ENCODE results near the gene UBE2Q1.

Gene UBE2Q1

DNA sequence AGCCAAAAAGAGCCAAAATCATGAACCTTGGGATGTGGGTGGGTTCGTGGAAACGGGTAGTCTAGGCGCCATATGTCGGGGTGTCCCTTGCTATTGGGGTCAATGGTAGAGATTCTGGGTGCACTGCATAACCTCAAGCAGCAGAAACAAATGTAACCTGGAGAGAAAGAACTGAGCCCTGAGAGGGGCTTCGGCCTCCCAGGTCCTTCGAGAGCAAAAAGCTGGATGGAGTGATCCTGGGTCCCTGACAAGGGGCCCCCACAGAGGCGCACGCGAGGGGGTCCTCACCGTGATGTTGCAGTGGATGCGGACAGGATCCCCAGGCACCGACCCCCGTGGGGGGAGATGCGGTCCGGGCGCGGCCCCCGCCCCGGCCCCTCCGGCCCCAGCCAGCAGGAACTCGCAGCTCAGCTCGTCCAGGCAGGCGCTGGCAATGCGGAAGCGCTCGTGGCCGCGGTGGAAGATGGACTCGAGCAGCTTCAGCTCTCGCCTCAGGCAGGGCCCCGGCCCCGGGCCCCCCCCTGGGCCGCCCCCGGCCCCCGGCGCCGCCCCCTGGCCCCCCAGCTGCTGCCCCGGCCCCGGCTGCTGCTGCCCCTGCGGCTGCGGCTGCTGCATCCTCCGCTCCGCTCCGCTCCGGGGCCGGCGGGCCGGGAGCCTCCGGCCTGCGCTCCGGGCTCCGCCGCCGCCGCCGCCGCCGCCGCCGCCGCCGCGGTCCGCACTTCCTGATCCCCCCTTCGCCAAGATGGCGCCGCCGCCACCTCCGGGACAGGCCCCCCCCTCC lies at the start of gene UBE2Q1:
Gene UBE2Q1 (minus strand): TSS at position 724 of the 781 bp plus-strand sequence. CDS start 109 bp downstream, at position 615.
- DNase-seq (ENCODE audit: low read depth, low spot score): no peak

DNA sequence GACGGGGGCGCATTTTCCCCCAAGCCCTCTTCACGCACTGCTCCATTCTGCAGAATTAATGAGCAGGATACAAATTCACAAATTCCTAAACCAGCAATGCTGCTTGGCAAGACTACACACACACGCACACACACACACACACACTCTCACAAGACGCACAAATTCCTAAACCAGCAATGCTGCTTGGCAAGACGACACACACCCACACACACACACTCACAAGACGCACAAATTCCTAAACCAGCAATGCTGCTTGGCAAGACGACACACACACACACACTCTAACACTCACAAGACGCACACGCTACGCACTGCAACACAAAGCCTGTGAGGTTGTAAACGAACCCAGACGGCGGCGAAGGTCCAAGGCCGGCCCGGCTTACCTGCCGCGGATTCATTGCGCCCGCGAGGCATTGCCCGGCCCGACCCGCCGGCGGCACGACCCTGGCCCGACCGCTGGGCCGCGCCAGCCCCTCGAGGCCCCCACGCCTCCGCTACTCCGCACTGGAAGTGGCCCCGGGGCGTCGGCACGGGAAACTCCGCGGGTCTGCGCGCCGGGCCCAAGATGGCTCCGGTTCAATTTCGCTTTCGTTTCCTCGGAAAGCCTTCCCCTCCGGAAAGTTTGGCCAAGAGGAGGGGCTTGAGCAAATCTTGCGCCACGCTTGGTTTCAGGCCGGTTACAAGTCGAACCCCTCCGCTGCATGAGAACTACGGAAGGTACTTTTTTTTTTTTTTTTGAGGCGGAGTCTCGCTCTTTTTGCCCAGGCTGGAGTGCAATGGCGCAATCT lies 49.3 kb upstream of the UBE2Q1 start, which contains the start of gene ADAR:
Gene ADAR (minus strand): TSS at position 578 of the 788 bp plus-strand sequence. CDS start 180 bp downstream, at position 398.
- DNase-seq (ENCODE audit: low read depth, low spot score): peak; percentile 91

DNA sequence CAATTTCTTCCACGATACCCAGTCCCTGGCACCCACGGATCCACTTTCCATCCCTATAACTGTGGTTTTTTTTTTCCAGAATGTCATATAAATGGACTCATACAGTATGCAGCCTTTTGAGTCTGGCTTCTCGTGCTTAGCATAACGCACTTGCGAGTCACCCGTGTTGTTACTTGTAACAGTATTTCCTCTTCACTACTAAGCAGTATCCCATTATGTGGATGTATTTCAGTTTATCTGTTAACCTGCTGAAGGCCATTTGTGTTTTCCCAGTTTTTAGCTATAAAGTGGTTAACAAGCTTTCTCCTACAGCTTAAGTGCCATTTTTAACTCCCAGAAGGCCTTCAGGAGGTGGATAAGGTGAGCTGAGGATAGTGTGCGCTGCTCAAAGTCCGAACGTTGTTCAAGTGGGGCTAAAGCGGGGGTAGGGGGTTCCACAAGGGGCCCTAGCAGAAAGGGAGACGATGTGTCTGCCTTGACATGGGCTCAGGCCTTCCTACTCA lies 48.7 kb upstream of the UBE2Q1 start:
- DNase-seq (ENCODE audit: low read depth, low spot score): no peak

DNA sequence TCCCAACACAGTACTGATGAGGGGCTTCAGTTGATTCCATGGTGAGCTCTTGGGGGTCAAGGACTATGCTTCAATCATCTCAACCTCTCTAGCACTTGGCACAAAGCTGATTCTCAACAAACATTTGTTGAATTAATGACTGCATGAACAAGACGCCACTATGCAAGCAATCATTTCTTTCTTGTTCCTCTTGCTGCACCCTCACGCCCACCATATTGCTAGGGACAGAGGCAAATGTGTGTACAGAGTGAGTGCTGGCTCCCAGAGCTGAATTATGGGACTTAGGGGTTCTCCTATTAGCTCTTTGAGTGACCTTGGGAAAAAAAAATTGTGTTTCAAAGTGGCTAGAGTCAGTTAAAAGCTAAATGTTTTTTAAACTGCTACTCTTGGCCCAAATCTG lies 47.1 kb upstream of the UBE2Q1 start:
- DNase-seq (ENCODE audit: low read depth, low spot score): no peak

DNA sequence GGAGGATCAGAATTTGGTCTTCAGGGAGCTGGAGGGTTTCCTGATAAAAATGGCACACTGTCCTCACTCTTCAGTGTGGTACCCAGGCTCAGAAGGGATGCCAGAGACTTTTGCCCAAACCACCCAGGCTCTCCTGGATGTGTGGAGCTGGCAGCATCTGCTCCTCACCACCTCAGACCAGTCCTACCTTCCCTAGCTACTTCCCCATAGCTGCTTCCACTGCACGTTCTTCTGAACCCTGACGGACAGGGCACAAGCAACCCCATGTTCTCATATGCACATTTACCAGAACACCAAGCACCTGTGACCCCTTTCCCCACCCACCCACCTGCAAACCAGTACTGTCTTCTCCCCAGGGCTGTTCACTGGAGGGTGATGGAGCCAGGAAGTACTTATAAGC lies 44.9 kb upstream of the UBE2Q1 start:
- no peak for DNase-seq (ENCODE audit: low read depth, low spot score)

DNA sequence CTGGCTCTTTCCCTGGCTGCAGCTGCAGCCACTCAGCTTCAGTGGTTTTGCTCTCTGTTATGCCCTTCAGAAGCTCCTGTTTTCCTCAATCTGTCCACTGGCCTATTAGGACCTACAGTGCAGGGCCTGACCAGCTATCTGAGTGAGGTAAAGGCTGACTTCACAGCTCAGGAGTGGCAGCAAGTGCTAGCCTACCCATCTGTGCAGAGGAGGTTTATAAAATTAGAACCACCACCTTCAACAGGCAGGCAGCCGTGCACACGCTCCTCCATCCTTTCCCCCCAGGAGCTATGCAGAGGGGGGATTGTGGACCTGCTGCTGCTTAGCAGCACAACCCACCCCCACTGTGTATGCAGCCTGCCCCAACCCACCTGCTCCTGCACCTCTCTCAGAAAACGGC lies 41.2 kb upstream of the UBE2Q1 start:
- DNase-seq (ENCODE audit: low read depth, low spot score): no peak

DNA sequence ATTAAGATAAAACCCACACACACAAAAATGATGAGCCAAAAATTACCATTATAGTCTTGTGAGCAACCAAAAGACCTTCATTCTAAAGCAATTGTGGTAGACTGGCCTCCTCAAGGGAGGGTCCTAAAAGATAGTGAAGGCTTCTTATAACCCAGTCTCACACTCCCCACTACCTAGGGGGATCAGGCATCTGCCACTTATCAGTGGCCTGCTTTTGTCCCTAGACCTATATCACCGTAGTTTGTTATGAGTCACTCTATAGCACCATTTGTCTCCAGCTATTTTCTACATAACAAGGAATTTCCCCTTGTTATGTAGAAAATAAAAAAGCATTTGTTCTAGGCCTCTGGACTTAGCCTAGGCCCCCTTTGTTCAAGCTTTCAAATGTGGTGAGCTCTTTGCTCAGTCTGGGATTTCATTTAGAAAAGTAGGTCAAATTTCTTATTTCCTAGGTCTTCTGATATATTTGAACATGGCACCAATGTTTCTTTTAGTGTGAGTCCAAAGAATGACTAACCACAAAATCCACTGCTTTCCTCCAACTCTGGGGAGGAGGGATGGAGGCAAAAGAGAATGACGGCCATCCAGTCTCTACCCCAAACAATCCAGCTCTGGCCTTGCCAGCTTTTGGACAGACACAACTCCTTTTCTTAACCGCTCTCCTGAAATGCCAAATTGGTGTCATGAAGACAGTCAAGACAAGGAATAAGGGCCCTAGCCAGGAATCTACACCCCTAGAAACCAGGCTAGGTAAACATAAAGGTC lies 40.6 kb upstream of the UBE2Q1 start:
- no peak for DNase-seq (ENCODE audit: low read depth, low spot score)

DNA sequence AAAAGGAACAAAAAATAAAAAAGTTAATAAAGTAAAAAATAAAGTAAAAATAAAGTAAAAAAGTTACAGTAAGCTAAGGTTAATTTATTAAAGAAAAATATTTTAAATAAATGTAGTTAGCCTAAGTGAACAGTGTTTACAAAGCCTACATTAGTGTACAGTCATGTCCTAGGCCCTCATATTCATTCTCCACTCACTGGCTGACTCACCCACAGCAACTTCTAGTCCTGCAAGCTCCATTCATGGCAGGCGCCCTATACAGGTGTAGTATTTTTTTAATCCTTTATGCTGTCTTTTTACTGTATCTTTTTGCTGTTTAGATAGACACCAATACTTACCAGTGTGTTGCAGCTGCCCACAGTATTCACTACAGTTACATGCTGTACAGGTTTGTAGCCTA lies 37.2 kb upstream of the UBE2Q1 start:
- DNase-seq (ENCODE audit: low read depth, low spot score): no peak

DNA sequence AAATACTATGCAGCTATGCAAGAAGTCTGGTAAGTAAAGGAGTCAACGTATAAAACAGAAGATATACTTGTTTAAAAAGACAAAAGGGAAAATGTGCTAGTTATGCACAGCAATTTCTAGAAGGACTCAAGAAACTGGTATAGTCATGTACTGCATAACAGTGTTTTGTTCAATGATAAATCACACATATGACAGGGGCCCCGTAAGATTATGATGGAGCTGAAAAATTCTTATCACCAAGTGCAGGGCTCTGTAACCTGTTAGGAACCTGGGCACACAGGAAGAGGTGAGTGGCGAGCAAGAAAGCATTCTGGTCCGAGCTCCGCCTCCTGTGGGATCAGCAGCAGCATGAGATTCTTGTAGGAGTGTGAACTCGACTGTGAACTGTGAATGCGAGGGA lies 36.3 kb upstream of the UBE2Q1 start:
- no peak for DNase-seq (ENCODE audit: low read depth, low spot score)

DNA sequence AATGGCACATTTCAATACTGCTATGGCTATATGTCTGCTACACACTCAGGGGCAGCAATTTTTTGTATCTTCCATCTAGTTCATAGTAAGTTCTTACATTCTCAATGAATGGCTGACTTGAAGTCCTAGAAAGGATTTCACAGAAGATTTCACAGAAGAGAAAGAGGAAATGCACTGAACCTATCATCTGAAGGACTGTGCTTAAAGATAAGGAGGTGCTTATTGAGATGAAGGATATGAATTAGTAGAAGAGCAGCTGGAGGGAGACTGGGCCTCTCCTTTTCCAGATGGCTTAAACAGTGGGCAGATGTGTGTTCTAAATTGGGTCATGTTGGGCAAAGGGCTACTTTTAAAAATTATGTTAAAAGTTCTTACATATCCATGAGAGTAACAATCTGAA lies 34.9 kb upstream of the UBE2Q1 start:
- DNase-seq (ENCODE audit: low read depth, low spot score): no peak

DNA sequence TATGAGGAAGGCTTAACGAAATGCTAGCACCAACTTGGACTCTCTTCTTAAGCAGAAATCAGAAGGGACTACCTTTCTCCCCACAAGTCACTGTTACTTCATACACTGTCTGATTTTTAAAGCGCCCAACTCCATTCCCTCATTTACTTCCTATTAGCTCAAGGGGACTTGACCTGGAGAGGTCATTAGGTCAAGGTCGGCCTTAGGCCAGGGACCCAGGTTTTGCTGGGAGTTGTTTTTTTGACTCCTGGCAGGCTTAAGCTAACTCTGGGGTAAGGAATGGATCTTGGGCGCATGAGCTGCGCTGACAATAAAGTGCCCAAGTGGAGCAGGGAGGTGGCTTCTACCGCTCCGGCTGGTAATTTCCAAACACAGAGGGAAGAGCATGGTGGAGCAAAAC lies 32.7 kb upstream of the UBE2Q1 start:
- DNase-seq (ENCODE audit: low read depth, low spot score): no peak

DNA sequence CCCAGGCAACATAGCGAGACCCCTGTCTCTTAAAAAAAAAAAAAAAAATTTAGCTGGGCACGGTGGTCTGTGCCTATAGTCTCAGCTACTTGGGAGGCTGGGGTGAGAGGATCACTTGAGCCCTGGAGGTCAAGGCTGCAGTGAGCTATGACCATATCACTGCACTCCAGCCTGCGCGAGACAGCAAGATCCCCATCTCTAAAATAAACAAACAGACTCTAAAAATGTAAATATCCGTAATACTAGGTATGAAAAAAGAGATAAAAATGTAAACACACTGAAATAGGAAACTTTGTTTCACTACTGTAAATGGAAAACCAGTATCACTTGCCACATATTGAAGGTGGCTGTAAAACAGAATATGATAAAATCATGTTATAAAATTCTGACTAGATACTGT lies 32.3 kb upstream of the UBE2Q1 start:
- no peak for DNase-seq (ENCODE audit: low read depth, low spot score)

DNA sequence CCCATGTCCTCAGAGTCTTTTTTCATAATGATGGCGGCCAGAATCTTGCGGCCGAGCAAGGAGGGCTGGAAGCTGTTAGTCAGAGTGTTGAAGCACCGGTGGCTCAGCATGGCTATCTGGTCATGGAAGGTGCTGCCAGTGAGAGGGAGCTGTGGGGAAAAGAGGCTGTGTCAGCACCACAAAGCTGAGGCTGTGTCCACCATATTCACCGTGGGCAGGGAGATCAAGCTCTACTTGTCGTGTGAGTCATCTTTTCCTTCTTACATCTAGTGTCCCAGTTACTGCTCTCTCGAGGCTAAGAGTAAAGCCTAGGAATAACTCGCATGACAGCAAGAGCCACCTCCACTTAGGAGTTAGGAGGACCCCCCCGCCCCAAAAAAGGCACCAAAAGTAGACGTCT lies 31.3 kb upstream of the UBE2Q1 start:
- no peak for DNase-seq (ENCODE audit: low read depth, low spot score)

DNA sequence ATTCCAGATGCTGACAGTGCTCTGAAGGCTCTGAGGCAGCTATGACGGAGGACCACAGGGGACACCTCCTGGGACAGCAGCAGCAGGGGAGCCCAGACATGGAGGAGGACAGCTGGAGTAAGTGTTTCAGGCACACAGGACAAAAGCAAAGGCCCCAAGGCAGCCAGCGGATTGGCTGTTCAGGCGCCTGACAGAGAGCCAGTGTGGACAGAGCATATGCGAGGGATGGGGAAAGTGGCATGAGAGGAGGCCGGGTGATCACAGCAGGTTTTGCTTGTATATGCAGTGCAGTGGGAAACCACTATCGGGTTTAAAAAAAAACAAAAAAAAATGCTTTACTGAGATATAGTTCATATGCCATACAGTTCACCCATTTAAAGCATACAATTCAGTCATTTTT lies 28.2 kb upstream of the UBE2Q1 start:
- DNase-seq (ENCODE audit: low read depth, low spot score): no peak

DNA sequence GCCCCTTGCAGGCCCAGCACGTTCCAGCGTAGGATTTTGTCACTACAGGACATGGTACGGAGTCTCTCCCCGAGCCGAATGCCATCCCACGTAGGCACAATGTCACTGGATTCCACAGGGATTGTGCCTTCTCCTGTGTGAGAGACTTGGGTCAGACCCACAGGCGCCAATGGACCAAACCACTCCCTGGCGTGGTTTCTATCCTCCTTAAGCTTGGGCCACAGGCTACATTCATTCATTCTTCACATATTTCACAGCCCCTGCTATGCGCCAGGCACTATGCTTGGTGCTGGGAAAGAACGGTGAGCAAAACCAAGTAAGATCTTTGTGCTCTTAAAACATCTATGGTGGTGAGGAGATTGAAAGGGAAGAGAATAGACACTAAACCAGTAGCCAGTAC lies 27.8 kb upstream of the UBE2Q1 start:
- DNase-seq (ENCODE audit: low read depth, low spot score): no peak

DNA sequence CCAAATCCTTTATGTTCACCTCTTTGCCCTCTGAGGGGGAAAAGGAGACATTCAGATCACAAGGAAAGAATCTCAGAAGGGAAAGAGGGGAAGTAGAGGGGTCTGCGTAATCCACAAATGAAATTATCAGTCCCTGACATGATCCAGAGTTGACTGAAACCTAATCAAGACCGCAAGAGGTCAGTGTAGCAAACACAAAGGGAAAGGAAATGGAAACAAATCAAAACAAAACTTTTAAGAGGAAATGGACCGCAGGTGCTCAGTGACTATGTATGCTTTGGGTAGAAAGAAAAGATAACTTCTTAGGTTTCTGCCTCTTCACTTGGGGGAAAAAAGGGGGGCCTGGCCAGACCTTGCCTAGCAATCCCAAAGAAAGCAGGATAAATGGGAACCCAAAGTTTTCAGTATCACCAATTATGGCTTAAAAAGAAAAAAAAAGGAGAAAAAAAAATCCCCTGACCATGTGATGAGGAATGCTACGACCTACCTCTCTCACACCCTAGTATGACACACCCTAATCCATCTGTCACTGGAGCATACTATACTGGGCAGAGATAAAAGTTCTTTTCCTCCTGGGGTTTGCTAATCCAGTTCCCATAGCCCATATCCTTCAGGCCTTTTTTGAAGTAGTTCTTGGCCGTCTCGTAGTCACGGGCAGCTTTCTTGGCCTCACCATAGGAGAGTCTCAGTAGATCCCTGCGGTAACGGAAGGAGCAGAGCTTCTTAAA lies 26.0 kb upstream of the UBE2Q1 start:
- no peak for DNase-seq (ENCODE audit: low read depth, low spot score)

DNA sequence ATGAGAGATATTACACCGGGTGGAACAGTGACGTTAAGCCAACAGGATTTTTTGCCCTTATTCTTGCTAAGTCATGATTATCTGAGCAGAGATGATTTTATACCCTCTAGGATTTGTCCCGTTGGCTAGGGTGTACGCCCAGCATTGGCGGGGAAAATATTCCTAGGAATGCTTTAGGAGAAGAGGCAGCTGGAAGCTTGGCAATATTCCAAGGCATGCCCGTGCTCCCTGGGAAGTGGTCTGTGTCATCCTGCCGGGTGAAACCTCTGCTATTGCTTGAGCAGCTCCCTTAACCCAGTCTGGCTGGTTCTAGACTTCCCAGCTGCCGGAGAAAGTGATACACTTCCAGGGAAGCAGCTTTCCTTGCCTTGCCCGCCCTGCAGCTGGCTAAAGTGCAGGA lies 25.3 kb upstream of the UBE2Q1 start:
- DNase-seq (ENCODE audit: low read depth, low spot score): no peak

DNA sequence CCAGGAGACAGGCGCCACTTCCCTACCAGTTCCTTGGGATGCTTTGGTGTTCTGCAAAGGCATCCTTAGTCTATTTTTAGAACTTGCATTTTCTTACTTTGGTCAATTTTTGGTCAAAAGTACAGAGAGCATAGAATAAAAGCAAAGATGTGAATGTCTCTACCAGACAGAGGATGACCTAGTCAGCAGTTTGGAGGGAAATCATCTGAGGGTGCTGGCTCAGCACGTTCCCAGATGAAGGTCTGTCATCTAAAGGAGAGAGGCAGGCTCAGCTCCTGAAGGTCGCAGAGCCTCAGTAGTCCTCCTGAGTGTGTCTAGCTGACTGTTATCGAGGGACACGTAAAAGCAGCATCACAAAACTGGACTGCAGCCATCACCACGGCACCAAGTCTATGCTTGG lies 24.4 kb upstream of the UBE2Q1 start:
- DNase-seq (ENCODE audit: low read depth, low spot score): no peak

DNA sequence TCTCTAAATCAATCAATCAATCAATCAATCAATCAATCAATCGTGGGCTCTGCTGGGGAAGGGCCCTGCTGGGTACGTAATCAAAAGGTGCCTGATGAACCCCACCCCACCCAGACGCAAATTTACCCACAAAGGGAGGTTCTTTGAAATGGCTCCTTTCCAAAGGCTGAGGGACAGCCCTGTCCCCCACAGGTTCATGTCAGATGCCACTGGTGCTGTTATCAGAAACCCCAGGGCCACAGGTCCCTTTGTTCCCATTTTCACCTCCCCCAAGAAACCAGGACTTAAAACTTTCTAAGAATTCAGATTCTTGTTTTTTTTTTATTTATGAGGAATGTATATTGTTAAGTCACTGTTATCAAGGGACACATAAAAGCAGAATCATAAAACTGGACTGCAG lies 23.3 kb upstream of the UBE2Q1 start:
- DNase-seq (ENCODE audit: low read depth, low spot score): no peak

DNA sequence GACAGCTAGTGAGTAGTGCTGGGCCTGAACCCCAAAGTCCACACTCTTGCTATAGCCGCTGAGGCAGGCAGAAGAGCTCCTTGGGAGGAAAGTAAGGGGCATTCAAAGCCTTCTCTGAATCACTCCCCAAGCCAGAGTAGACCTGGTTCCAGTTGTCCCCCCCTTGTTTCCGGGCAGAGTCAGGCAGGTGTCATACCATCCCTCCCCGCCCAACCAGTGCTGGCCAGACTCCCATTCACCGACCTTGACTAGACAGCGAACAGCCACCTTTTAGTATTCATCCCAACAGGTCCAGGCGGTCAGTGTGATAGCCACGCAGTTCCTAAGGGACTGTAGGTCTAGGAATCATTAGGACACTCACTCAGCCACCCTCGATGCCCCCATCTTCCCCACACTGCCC lies 20.9 kb upstream of the UBE2Q1 start:
- DNase-seq (ENCODE audit: low read depth, low spot score): no peak

DNA sequence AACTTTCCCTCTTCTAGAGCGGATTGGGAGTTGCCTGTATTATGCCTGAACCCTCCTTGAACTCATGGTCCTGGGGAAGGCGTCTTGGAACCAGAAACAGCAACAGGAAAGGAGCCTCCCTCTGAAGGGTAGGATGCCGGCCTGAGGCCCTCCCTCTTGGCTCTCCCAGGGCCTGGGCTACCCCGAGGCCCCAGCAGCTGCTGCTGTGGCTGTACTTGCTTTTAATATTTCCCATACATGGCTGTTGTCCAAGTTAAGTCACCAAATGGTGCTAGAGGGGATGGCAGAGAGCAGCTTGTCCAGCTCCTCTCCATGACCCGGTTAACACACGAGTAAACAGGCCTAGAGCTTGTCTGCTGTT lies 19.6 kb upstream of the UBE2Q1 start:
- no peak for DNase-seq (ENCODE audit: low read depth, low spot score)
